H1 (cell line): ENCODE measurements around the gene CSAG1. TPM values are rescaled to one million over a fixed set of nuclear protein-coding genes. Genes with fewer than 3 reads are reported as not detected.
"Not testable (repeated sequence)": the region's sequence is repeated elsewhere in the genome, so short reads cannot be mapped to it uniquely, and the experiment has no call there.

ENCODE experiments used
- CTCF ChIA-PET: fragments of 300-600 bp; sonication (Branson Sonifier 250); formaldehyde crosslinking; loops from one replicate; lab custom pipeline; 2021; ENCODE audit not compliant: partially characterized antibody; lab: Charles Lee
- POLR2A ChIA-PET: fragments of 300-600 bp; sonication (Branson Sonifier 250); formaldehyde crosslinking; loops from one replicate; lab custom pipeline; 2021; ENCODE audit warnings: inconsistent platforms; ENCODE audit not compliant: partially characterized antibody; lab: Charles Lee
- DNase-seq, 2 experiments: peaks; one replicate each; pipeline versions ENCODE4 v3.0.0 to v3.0.0-alpha.2; 2010 to 2022; ENCODE audit warnings: low spot score in 2 of 2, low read depth in 1 of 2, mixed read lengths in 1 of 2
- FAIRE-seq: peaks from 2 replicates; lab custom pipeline; 2011; peaks lifted over from hg19 to GRCh38; lab: Jason Lieb, UNC
- H2AFZ ChIP-seq: 2 replicates; pipeline ENCODE4 v1.8.1; 2012; ENCODE audit warnings: low read length, inconsistent platforms
- H2AK5ac ChIP-seq: 2 replicates; pipeline ENCODE4 v1.6.1; 2013; ENCODE audit warnings: low read depth, low read length
- H2BK120ac ChIP-seq: replicated peaks from 2 replicates; pipeline ENCODE3; 2013; ENCODE audit warnings: low read depth, low read length, inconsistent platforms
- H2BK12ac ChIP-seq: 2 replicates; pipeline ENCODE4 v1.6.1; 2013; ENCODE audit warnings: low read depth, low read length
- H2BK15ac ChIP-seq: 2 replicates; pipeline ENCODE4 v1.6.1; 2013; ENCODE audit warnings: low read length
- H2BK20ac ChIP-seq: 2 replicates; pipeline ENCODE4 v1.6.1; 2013; ENCODE audit warnings: low read length
- H2BK5ac ChIP-seq: 2 replicates; pipeline ENCODE4 v1.6.1; 2013; ENCODE audit warnings: low read depth, low read length
- H3K14ac ChIP-seq: 2 replicates; pipeline ENCODE4 v1.6.1; 2013; ENCODE audit warnings: inconsistent platforms; ENCODE audit not compliant: insufficient read length
- H3K18ac ChIP-seq: 2 replicates; pipeline ENCODE4 v1.6.1; 2013; ENCODE audit warnings: low read length; ENCODE audit errors: extremely low read depth
- H3K23ac ChIP-seq: 2 replicates; pipeline ENCODE4 v1.6.1; 2013; ENCODE audit warnings: inconsistent platforms; ENCODE audit not compliant: insufficient read length
- H3K23me2 ChIP-seq: 2 replicates; pipeline ENCODE4 v1.6.1; 2013; ENCODE audit warnings: low read depth, low read length
- H3K27ac ChIP-seq: 2 replicates; pipeline ENCODE4 v1.6.1; 2011; ENCODE audit warnings: low read depth, low read length, inconsistent platforms
- H3K27me3 ChIP-seq, 4 experiments: replicated peaks in 1 of 4; 1 replicate in 1 of 4; 2 replicates in 3 of 4; pipeline versions ENCODE4 v1.6.1 to v1.8.1; 2011 to 2013; ENCODE audit warnings: low read length in 3 of 4, mild to moderate bottlenecking in 3 of 4, inconsistent platforms in 2 of 4, mixed read lengths in 2 of 4, moderate library complexity in 1 of 4; ENCODE audit not compliant: control insufficient read depth in 3 of 4, insufficient read depth in 3 of 4; ENCODE audit errors: extremely low read depth in 1 of 4
- H3K36me3 ChIP-seq, 4 experiments: 2 replicates each; pipeline versions ENCODE4 v1.6.1 to v1.8.1; 2011 to 2013; ENCODE audit warnings: mild to moderate bottlenecking in 4 of 4, low read length in 3 of 4, moderate library complexity in 2 of 4, control low read depth in 1 of 4, inconsistent platforms in 1 of 4; ENCODE audit not compliant: insufficient read depth in 4 of 4, control insufficient read depth in 2 of 4
- H3K4ac ChIP-seq: replicated peaks from 2 replicates; pipeline ENCODE3; 2013; ENCODE audit warnings: low read length, low read depth, mixed read lengths, inconsistent platforms; ENCODE audit not compliant: insufficient read length
- H3K4me1 ChIP-seq, 4 experiments: replicated peaks in 1 of 4; 1 replicate in 1 of 4; 2 replicates in 3 of 4; pipeline versions ENCODE4 v1.6.1 to v1.8.1; 2011 to 2013; ENCODE audit warnings: low read length in 3 of 4, inconsistent platforms in 2 of 4, mixed read lengths in 1 of 4; ENCODE audit not compliant: insufficient read depth in 4 of 4, control insufficient read depth in 3 of 4
- H3K4me2 ChIP-seq, 2 experiments: 2 replicates each; pipeline versions ENCODE4 v1.6.1 to v1.8.1; 2011 to 2013; ENCODE audit warnings: low read depth in 2 of 2, low read length in 2 of 2, control low read depth in 1 of 2, inconsistent platforms in 1 of 2, mild to moderate bottlenecking in 1 of 2; ENCODE audit not compliant: insufficient read depth in 1 of 2
- H3K4me3 ChIP-seq, 4 experiments: fragments of 200-600, 300-600 bp in 1 of 4; sonication (generic), shearing (Covaris generic), sonication (Bioruptor Twin) in 1 of 4; 2 replicates each; pipeline versions ENCODE4 v1.5.1 to v1.8.1; 2011 to 2016; ENCODE audit warnings: low read length in 4 of 4, low read depth in 3 of 4, control low read depth in 2 of 4, inconsistent platforms in 2 of 4, mild to moderate bottlenecking in 2 of 4, mixed read lengths in 1 of 4, moderate library complexity in 1 of 4; ENCODE audit not compliant: insufficient read depth in 2 of 4; ENCODE audit errors: extremely low read depth in 1 of 4
- H3K56ac ChIP-seq: replicated peaks from 2 replicates; pipeline ENCODE3; 2013; ENCODE audit warnings: low read depth, mild to moderate bottlenecking, mixed read lengths, low read length, inconsistent platforms; ENCODE audit not compliant: insufficient read length
- H3K79me1 ChIP-seq: 2 replicates; pipeline ENCODE4 v1.6.1; 2013; ENCODE audit warnings: low read depth, low read length, control low read depth
- H3K79me2 ChIP-seq, 2 experiments: 2 replicates each; pipeline versions ENCODE4 v1.6.1 to v1.8.1; 2012 to 2013; ENCODE audit warnings: low read length in 2 of 2, mild to moderate bottlenecking in 2 of 2, inconsistent platforms in 1 of 2; ENCODE audit not compliant: insufficient read depth in 2 of 2, control insufficient read depth in 1 of 2
- H3K9ac ChIP-seq, 4 experiments: replicated peaks in 1 of 4; 1 replicate in 1 of 4; 2 replicates in 3 of 4; pipeline versions ENCODE4 v1.6.1 to v1.8.1; 2011 to 2013; ENCODE audit warnings: low read depth in 3 of 4, low read length in 3 of 4, control low read depth in 2 of 4, mild to moderate bottlenecking in 2 of 4, moderate library complexity in 2 of 4, inconsistent platforms in 1 of 4; ENCODE audit errors: extremely low read depth in 1 of 4
- H3K9me3 ChIP-seq, 2 experiments: 2 replicates each; pipeline versions ENCODE4 v1.6.1 to v1.8.1; 2012 to 2013; ENCODE audit warnings: mild to moderate bottlenecking in 2 of 2, moderate library complexity in 2 of 2, control low read depth in 1 of 2, inconsistent platforms in 1 of 2, low read depth in 1 of 2, low read length in 1 of 2, mixed read lengths in 1 of 2; ENCODE audit not compliant: insufficient read depth in 2 of 2
- H4K20me1 ChIP-seq, 2 experiments: replicated peaks in 1 of 2; 2 replicates each; pipeline versions ENCODE3 to v1.8.1; 2011 to 2013; ENCODE audit warnings: inconsistent platforms in 2 of 2, low read length in 2 of 2, mild to moderate bottlenecking in 1 of 2; ENCODE audit not compliant: insufficient read depth in 2 of 2, control insufficient read depth in 1 of 2
- H4K5ac ChIP-seq: 2 replicates; pipeline ENCODE4 v1.6.1; 2013; ENCODE audit warnings: low read length, low read depth, mixed read lengths, inconsistent platforms; ENCODE audit not compliant: insufficient read length
- H4K8ac ChIP-seq: 2 replicates; pipeline ENCODE4 v1.8.0; 2013; ENCODE audit warnings: mild to moderate bottlenecking, moderate library complexity, low read length, inconsistent platforms; ENCODE audit not compliant: insufficient read depth; ENCODE audit errors: extremely low read depth
- H4K91ac ChIP-seq: replicated peaks from 2 replicates; pipeline ENCODE3; 2013; ENCODE audit warnings: low read length, mixed read lengths, inconsistent platforms; ENCODE audit not compliant: insufficient read length
- WGBS, 2 experiments: shearing (Covaris generic) in 1 of 2; methylation state at CpG; one replicate each; pipeline versions ENCODE4 v1.1.6 to v1.1.7; 2013 to 2015; ENCODE audit warnings: low lambda C conversion rate in 2 of 2, mixed read lengths in 2 of 2, inconsistent platforms in 1 of 2, low coverage in 1 of 2, missing lambda C conversion rate in 1 of 2; ENCODE audit not compliant: insufficient replicate concordance in 2 of 2, insufficient coverage in 1 of 2, insufficient read length in 1 of 2; ENCODE audit errors: extremely low coverage in 1 of 2, missing lambda C conversion rate in 1 of 2; 5-methylcytosine and 5-hydroxymethylcytosine counted together
- polyA plus RNA-seq, 7 experiments: library from polyadenylated mRNA; depleted of rRNA in 3 of 7; stranded (reverse) in 5 of 7; unstranded in 2 of 7; fragments of >200 nt in 5 of 7; fragments of 200-250 nt in 2 of 7; gene quantifications; 1 replicate in 5 of 7; 2 replicates in 1 of 7; 4 replicates in 1 of 7; pipeline versions ENCODE4 v1.2.1 to v1.2.3, GENCODE V29; 2011 to 2013; ENCODE audit warnings: missing spikeins in 2 of 7, mixed read lengths in 2 of 7
- total RNA-seq: library from RNA; stranded (reverse); fragmentation: NEBNext Ultra II Directional; extraction: Animal tissue kit (Norgen Biotek cat#: 25700); gene quantifications from 2 replicates; pipeline ENCODE4 v1.2.1, GENCODE V29; 2021

Gene CSAG1
- total and polyA plus RNA-seq, 2 of the 8 experiments (the other 6 are each of a cell fraction or from before 2014, with no cell fraction given), result not detected

GRCh38 chrX:152734143-152734858 is 780 bp upstream of the CSAG1 start:
- H4K91ac ChIP-seq, POLR2A ChIA-PET, H3K4me1 ChIP-seq, H3K79me1 ChIP-seq, H3K23me2 ChIP-seq, H3K23ac ChIP-seq, H4K8ac ChIP-seq, DNase-seq, H3K18ac ChIP-seq, H3K4me3 ChIP-seq, H3K4ac ChIP-seq, H2BK20ac ChIP-seq, H2BK120ac ChIP-seq, H3K79me2 ChIP-seq, H2BK5ac ChIP-seq, H3K9ac ChIP-seq, H3K36me3 ChIP-seq, H2AFZ ChIP-seq, H2BK12ac ChIP-seq, H3K27me3 ChIP-seq, H3K4me2 ChIP-seq, H3K14ac ChIP-seq, H3K9me3 ChIP-seq, H4K5ac ChIP-seq, CTCF ChIA-PET, H3K27ac ChIP-seq, FAIRE-seq, H4K20me1 ChIP-seq, H2BK15ac ChIP-seq, H3K56ac ChIP-seq, H2AK5ac ChIP-seq: not testable (repeated sequence)
- 80% methylated on average over 3 of the region's 22 CpGs; no CpG with 5 or more reads in 1 of the 2 experiments for WGBS, 2 experiments
